Astrocyte (in vitro differentiated cells and primary cell): Measurements from ENCODE around the gene FAM117A.

Source experiments
- EZH2 ChIP-seq: IDR thresholded peaks from 2 replicates; pipeline ENCODE4 v1.6.1; 2012; ENCODE audit warnings: mild to moderate bottlenecking, low read length, inconsistent platforms; ENCODE audit not compliant: insufficient read depth
- TF ChIP-seq, protein P1 (sequence below): IDR thresholded peaks from 2 replicates; pipeline ENCODE4 v1.5.1; 2011; ENCODE audit warnings: low read depth, mild to moderate bottlenecking, inconsistent platforms, low read length, moderate library complexity; ENCODE audit not compliant: insufficient read depth

DNA sequence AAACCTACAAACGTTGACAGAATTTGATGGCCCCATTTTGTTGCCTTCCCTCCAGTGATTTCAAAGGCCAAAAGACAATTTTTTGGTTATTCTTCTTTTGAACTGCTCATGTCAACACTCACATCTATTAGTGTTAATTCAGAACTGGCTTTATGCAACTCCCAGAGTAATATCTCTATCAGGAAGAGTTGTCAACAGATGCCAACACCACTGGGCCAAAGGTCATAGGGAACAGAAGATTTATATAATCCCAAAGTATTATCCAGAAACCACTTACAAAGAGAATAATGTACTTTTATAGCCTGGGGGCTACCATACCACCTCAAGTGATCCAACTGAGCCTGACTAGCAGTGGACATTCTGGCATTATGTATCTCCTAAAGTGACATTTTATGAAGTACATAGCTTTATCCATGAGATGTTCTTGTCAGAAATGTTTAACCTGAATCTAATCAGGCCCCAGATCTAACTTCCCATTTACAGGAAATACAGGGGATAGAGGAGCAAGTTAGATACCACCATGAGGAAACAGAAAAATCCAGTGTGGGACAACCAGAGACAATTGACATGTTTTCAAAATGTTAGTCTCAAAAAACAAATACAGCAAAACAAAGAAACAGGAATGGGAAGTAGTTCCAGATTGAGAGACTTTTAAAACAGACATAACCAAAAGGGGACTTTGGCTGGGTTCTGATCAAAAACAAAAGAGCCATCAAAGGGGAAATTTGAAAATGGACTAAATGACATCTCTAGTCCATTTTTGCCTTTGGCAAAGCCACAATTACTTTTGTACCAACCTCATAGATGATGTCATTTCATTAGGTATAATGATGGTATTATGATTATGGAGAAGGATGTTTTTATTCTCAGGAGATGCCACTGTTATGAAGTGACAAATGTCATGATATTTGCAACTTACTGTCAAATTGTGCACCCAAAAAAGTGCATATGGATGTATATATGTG lies 18.5 kb downstream of the FAM117A start:
- TF ChIP-seq, protein P1, sequence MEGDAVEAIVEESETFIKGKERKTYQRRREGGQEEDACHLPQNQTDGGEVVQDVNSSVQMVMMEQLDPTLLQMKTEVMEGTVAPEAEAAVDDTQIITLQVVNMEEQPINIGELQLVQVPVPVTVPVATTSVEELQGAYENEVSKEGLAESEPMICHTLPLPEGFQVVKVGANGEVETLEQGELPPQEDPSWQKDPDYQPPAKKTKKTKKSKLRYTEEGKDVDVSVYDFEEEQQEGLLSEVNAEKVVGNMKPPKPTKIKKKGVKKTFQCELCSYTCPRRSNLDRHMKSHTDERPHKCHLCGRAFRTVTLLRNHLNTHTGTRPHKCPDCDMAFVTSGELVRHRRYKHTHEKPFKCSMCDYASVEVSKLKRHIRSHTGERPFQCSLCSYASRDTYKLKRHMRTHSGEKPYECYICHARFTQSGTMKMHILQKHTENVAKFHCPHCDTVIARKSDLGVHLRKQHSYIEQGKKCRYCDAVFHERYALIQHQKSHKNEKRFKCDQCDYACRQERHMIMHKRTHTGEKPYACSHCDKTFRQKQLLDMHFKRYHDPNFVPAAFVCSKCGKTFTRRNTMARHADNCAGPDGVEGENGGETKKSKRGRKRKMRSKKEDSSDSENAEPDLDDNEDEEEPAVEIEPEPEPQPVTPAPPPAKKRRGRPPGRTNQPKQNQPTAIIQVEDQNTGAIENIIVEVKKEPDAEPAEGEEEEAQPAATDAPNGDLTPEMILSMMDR = no peak
- TF ChIP-seq EZH2 = no peak
